RWPE2 (cell line): ENCODE data around the gene FEZ2.

Experiments
- ATAC-seq: fragments of 200-7000 bp; cut with Tn5 transposase; 3 replicates; pipeline ENCODE4 v1.9.1; 2021; ENCODE audit warnings: low read depth
- DNase-seq: peaks from one replicate; pipeline ENCODE4 v3.0.0-alpha.2; 2020; ENCODE audit warnings: low spot score
- H3K27ac ChIP-seq: fragments of 450-650 bp; 2 replicates; pipeline ENCODE4 v1.5.1; 2017; ENCODE audit warnings: mild to moderate bottlenecking; ENCODE audit not compliant: poor library complexity, severe bottlenecking
- H3K27me3 ChIP-seq: fragments of 250-450 bp; sonication (Bioruptor Pico); 2 replicates; pipeline ENCODE4 v1.5.1; 2021; ENCODE audit warnings: mild to moderate bottlenecking, moderate library complexity; ENCODE audit not compliant: insufficient read depth, poor library complexity, severe bottlenecking
- H3K36me3 ChIP-seq: fragments of 250-450 bp; sonication (Bioruptor Pico); 2 replicates; pipeline ENCODE4 v1.5.1; 2020; ENCODE audit warnings: low read depth, mild to moderate bottlenecking, moderate library complexity
- H3K4me1 ChIP-seq: fragments of 250-450 bp; sonication (Bioruptor Pico); 2 replicates; pipeline ENCODE4 v1.5.1; 2021; ENCODE audit warnings: mild to moderate bottlenecking, moderate library complexity; ENCODE audit not compliant: insufficient read depth, poor library complexity, severe bottlenecking
- H3K4me3 ChIP-seq: fragments of 250-450 bp; sonication (Bioruptor Pico); 2 replicates; pipeline ENCODE4 v1.5.1; 2021; ENCODE audit warnings: mild to moderate bottlenecking, moderate library complexity; ENCODE audit not compliant: severe bottlenecking
- H3K9me3 ChIP-seq: fragments of 250-450 bp; sonication (Bioruptor Pico); 2 replicates; pipeline ENCODE4 v1.5.1; 2021; ENCODE audit warnings: mild to moderate bottlenecking, moderate library complexity; ENCODE audit not compliant: severe bottlenecking
- CTCF ChIP-seq: fragments of 450-650 bp; IDR thresholded peaks from one replicate; pipeline ENCODE4 v1.5.1; 2017; ENCODE audit warnings: mild to moderate bottlenecking, moderate library complexity; ENCODE audit not compliant: poor library complexity, severe bottlenecking

Gene FEZ2

GRCh38 chr2:36547906-36548305, 50.1 kb downstream of the FEZ2 start:
- no peaks in the 10 kb centered on the region for H3K27me3 ChIP-seq
- DNase-seq (no peak), ATAC-seq (no peak)
- H3K4me1 ChIP-seq = no peaks in the 10 kb centered on the region
- no peak overlapping the region for H3K4me3 ChIP-seq
- H3K27ac ChIP-seq = no peak overlapping the region
- TF ChIP-seq CTCF = no peak
- peaks cover 96% of the 10 kb centered on the region for H3K36me3 ChIP-seq
- no peaks in the 10 kb centered on the region for H3K9me3 ChIP-seq

GRCh38 chr2:36545871-36546416, 52.0 kb downstream of the FEZ2 start:
- ATAC-seq (no peak), DNase-seq (no peak)
- H3K27me3 ChIP-seq = no peaks in the 10 kb centered on the region
- H3K4me3 ChIP-seq = no peak overlapping the region
- peaks cover 98% of the 10 kb centered on the region for H3K36me3 ChIP-seq
- H3K4me1 ChIP-seq = no peaks in the 10 kb centered on the region
- peak; percentile 17 for TF ChIP-seq CTCF
- H3K9me3 ChIP-seq = no peaks in the 10 kb centered on the region
- no peak overlapping the region for H3K27ac ChIP-seq

GRCh38 chr2:36544638-36545338, 53.2 kb downstream of the FEZ2 start:
- Histone ChIP-seq H3K36me3 (peaks cover 98% of the 10 kb centered on the region), H3K27me3 (no peaks in the 10 kb centered on the region), H3K9me3 (no peaks in the 10 kb centered on the region), H3K4me3 (no peak overlapping the region), H3K4me1 (no peaks in the 10 kb centered on the region), H3K27ac (no peak overlapping the region)
- no peak for ATAC-seq
- no peak for DNase-seq
- no peak for TF ChIP-seq CTCF

GRCh38 chr2:36541891-36542595, 55.9 kb downstream of the FEZ2 start:
- Histone ChIP-seq H3K36me3 (peaks cover 95% of the 10 kb centered on the region), H3K4me3 (no peak overlapping the region), H3K27me3 (no peaks in the 10 kb centered on the region), H3K4me1 (no peaks in the 10 kb centered on the region), H3K9me3 (no peaks in the 10 kb centered on the region), H3K27ac (no peak overlapping the region)
- TF ChIP-seq CTCF = no peak
- no peak for DNase-seq
- ATAC-seq = no peak
